ENCODE results near the gene CHRDL2. TPM values are rescaled to one million over a fixed set of nuclear protein-coding genes. Genes with fewer than 3 reads are reported as not detected.

CHRDL2 gene
- total RNA-seq, 2 experiments from 2014 or later = not detected

DNA sequence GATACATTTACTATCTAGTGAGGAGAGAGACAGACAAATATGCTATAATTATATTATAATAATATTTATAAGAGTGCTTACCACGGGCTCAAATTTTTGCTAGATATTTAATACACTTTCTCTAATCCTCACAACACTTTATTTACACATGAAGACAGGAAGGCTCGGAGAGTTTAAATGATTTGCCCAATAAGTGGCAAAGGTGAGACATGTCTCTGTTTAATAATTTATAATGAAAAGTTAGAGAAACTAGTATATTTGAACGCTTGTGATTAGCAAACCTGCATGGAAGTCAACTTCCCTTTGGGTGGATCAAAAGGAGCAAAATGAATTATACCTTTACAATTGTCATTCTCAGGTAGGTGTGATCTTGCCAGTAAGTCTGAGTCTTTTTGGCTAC is 83.4 kb downstream of the CHRDL2 start:
- peaks cover 68% of the 10 kb centered on the region for H3K36me3 ChIP-seq (ENCODE audit: insufficient read depth, low read length)
- no peaks in the 10 kb centered on the region for H3K79me2 ChIP-seq (ENCODE audit: insufficient read depth, low read depth, low read length)
- ChIA-PET CTCF (ENCODE audit: unreplicated experiment) (no interaction called here), POLR2A (no interaction called here)
- no TSS peak for BruUV-seq (replicated peaks)
- intact Hi-C loops (cut with micrococcal nuclease; ENCODE audit: unreplicated experiment) = no loop called here
- H3K9me2 ChIP-seq (ENCODE audit: insufficient read depth, low read length) = no peaks in the 10 kb centered on the region
- H3K9me3 ChIP-seq (ENCODE audit: low read length) = no peaks in the 10 kb centered on the region
- no peak overlapping the region for H3K4me3 ChIP-seq (ENCODE audit: low read depth, low read length, poor library complexity, severe bottlenecking)
- no peak overlapping the region for H3K4me2 ChIP-seq (ENCODE audit: low read length)
- TF ChIP-seq, protein P1, sequence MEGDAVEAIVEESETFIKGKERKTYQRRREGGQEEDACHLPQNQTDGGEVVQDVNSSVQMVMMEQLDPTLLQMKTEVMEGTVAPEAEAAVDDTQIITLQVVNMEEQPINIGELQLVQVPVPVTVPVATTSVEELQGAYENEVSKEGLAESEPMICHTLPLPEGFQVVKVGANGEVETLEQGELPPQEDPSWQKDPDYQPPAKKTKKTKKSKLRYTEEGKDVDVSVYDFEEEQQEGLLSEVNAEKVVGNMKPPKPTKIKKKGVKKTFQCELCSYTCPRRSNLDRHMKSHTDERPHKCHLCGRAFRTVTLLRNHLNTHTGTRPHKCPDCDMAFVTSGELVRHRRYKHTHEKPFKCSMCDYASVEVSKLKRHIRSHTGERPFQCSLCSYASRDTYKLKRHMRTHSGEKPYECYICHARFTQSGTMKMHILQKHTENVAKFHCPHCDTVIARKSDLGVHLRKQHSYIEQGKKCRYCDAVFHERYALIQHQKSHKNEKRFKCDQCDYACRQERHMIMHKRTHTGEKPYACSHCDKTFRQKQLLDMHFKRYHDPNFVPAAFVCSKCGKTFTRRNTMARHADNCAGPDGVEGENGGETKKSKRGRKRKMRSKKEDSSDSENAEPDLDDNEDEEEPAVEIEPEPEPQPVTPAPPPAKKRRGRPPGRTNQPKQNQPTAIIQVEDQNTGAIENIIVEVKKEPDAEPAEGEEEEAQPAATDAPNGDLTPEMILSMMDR (conservative IDR thresholded peaks at IDR 0.05; ENCODE audit: low read length) = no peak
- no peak for TF ChIP-seq EZH2phosphoT487 (IDR thresholded peaks at IDR 0.05; ENCODE audit: borderline replicate concordance, low read depth, low read length)
- no peak overlapping the region for H3K27ac ChIP-seq (ENCODE audit: low read depth, low read length, poor library complexity, severe bottlenecking)
- H3K4me1 ChIP-seq (ENCODE audit: insufficient read depth, low read length, poor library complexity, severe bottlenecking) = no peaks in the 10 kb centered on the region
- H4K20me1 ChIP-seq (ENCODE audit: insufficient read depth, low read length) = no peaks in the 10 kb centered on the region
- H2AFZ ChIP-seq (ENCODE audit: low read length) = no peak overlapping the region
- no peak for DNase-seq (ENCODE audit: low spot score)

DNA sequence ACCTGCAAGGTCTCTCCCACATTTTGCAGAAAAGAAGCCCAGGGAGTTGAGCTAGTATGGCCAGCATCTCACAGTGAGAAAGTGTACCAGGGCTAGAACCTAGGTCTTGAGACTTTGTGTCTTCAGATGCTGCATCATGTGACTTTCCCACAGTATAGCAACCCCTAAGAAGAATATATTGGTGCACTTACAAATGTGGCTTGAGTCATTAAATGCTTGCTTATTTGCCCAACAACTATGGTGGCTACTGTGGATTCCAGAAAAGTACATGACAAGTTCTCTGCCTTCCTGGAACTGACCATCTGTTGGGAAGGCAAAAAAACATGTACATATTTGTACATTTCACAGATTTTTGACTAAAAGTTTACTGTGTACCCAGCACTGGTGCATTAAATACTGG is 83.8 kb downstream of the CHRDL2 start:
- H3K36me3 ChIP-seq (ENCODE audit: insufficient read depth, low read length) = peaks cover 68% of the 10 kb centered on the region
- H3K9me2 ChIP-seq (ENCODE audit: insufficient read depth, low read length) = no peaks in the 10 kb centered on the region
- BruUV-seq (replicated peaks) = no TSS peak
- no peaks in the 10 kb centered on the region for H3K9me3 ChIP-seq (ENCODE audit: low read length)
- no peak for DNase-seq (ENCODE audit: low spot score)
- no peaks in the 10 kb centered on the region for H3K79me2 ChIP-seq (ENCODE audit: insufficient read depth, low read depth, low read length)
- no peak for TF ChIP-seq EZH2phosphoT487 (IDR thresholded peaks at IDR 0.05; ENCODE audit: borderline replicate concordance, low read depth, low read length)
- TF ChIP-seq, protein P1 (conservative IDR thresholded peaks at IDR 0.05; ENCODE audit: low read length) = no peak
- H2AFZ ChIP-seq (ENCODE audit: low read length) = no peak overlapping the region
- POLR2A ChIA-PET = no interaction called here
- no peak overlapping the region for H3K27ac ChIP-seq (ENCODE audit: low read depth, low read length, poor library complexity, severe bottlenecking)
- no peak overlapping the region for H3K4me2 ChIP-seq (ENCODE audit: low read length)
- intact Hi-C loops (cut with micrococcal nuclease; ENCODE audit: unreplicated experiment) = no loop called here
- CTCF ChIA-PET (ENCODE audit: unreplicated experiment) = no interaction called here
- no peaks in the 10 kb centered on the region for H4K20me1 ChIP-seq (ENCODE audit: insufficient read depth, low read length)
- H3K4me1 ChIP-seq (ENCODE audit: insufficient read depth, low read length, poor library complexity, severe bottlenecking) = no peaks in the 10 kb centered on the region
- no peak overlapping the region for H3K4me3 ChIP-seq (ENCODE audit: low read depth, low read length, poor library complexity, severe bottlenecking)

DNA sequence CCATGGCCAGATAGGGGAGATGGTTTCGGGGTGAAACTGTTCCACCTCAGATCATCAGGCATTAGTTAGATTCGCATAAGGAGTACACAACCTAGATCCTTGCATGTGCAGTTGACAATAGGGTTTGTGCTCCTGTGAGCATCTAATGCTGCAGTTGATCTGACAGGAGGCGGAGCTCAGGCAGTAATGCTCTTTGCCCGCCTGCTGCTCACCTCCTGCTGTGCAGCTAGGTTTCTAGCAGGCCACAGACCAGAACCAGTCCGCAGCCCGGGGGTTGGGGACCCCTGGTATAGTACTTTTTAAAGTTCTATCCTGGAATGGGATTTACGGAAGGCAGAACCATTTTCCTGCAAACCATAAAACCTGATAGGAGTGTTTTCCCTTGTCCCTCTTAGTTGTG is 84.3 kb downstream of the CHRDL2 start:
- POLR2A ChIA-PET = no interaction called here
- no TSS peak for BruUV-seq (replicated peaks)
- no peaks in the 10 kb centered on the region for H3K9me2 ChIP-seq (ENCODE audit: insufficient read depth, low read length)

More for the DNA sequence above, 84.3 kb downstream of the CHRDL2 start:
- Histone ChIP-seq H3K4me1 (ENCODE audit: insufficient read depth, low read length, poor library complexity, severe bottlenecking) (no peaks in the 10 kb centered on the region), H2AFZ (ENCODE audit: low read length) (no peak overlapping the region), H4K20me1 (ENCODE audit: insufficient read depth, low read length) (no peaks in the 10 kb centered on the region), H3K79me2 (ENCODE audit: insufficient read depth, low read depth, low read length) (no peaks in the 10 kb centered on the region), H3K27ac (ENCODE audit: low read depth, low read length, poor library complexity, severe bottlenecking) (no peak overlapping the region), H3K36me3 (ENCODE audit: insufficient read depth, low read length) (peaks cover 70% of the 10 kb centered on the region), H3K4me3 (ENCODE audit: low read depth, low read length, poor library complexity, severe bottlenecking) (no peak overlapping the region), H3K4me2 (ENCODE audit: low read length) (no peak overlapping the region), H3K9me3 (ENCODE audit: low read length) (no peaks in the 10 kb centered on the region)
- TF ChIP-seq EZH2phosphoT487 (IDR thresholded peaks at IDR 0.05; ENCODE audit: borderline replicate concordance, low read depth, low read length) = no peak
- TF ChIP-seq, protein P1 (conservative IDR thresholded peaks at IDR 0.05; ENCODE audit: low read length) = no peak
- no peak for DNase-seq (ENCODE audit: low spot score)
- intact Hi-C loops (cut with micrococcal nuclease; ENCODE audit: unreplicated experiment) = no loop called here
- CTCF ChIA-PET (ENCODE audit: unreplicated experiment) = no interaction called here

Small RNA genes lying within 50 kb of the gene (microRNA-seq; reads per million reads assigned to microRNA genes)
- gene MIR4696 (ENCODE audit: borderline replicate concordance) = not detected

Small RNA genes lying within 50 kb of the gene (small RNA-seq; reads per million reads assigned to genes)
- not detected for gene MIR4696
- not detected for gene RANP3
- not detected for gene RN7SKP297

Other genes with a start within 250 kb of the CHRDL2 start
- 11.8 and 14.3 TPM in 2 replicates for gene LIPT2, start 237.7 kb downstream of the CHRDL2 start, total RNA-seq (2014; rRNA removed; shearing (Covaris generic))
- gene LIPT2, start 237.7 kb downstream of the CHRDL2 start, total RNA-seq (2022) = 10.9 TPM in 2 replicates
- 38.8 and 43.0 TPM in 2 replicates for gene POLD3, start 138.8 kb downstream of the CHRDL2 start, total RNA-seq (2014; rRNA removed; shearing (Covaris generic))
- 39.3 and 40.7 TPM in 2 replicates for gene POLD3, start 138.8 kb downstream of the CHRDL2 start, total RNA-seq (2022)
- gene RNF169, start 17.4 kb upstream of the CHRDL2 start, total RNA-seq (2014; rRNA removed; shearing (Covaris generic)) = 16.4 and 16.9 TPM in 2 replicates
- gene RNF169, start 17.4 kb upstream of the CHRDL2 start, total RNA-seq (2022) = 18.0 and 19.9 TPM in 2 replicates
- 19.0 and 20.3 TPM in 2 replicates for gene XRRA1, start 217.7 kb upstream of the CHRDL2 start, total RNA-seq (2014; rRNA removed; shearing (Covaris generic))
- gene XRRA1, start 217.7 kb upstream of the CHRDL2 start, total RNA-seq (2022) = 29.1 and 29.2 TPM in 2 replicates
- 38.3 and 39.6 TPM in 2 replicates for gene SPCS2, start 217.8 kb upstream of the CHRDL2 start, total RNA-seq (2014; rRNA removed; shearing (Covaris generic))
- gene SPCS2, start 217.8 kb upstream of the CHRDL2 start, total RNA-seq (2022) = 168 and 212 TPM in 2 replicates